Measurements from ENCODE around the gene CISTR.
"Not testable (repeated sequence)": the region's sequence is repeated elsewhere in the genome, so short reads cannot be mapped to it uniquely, and the experiment has no call there.

The CISTR gene

DNA sequence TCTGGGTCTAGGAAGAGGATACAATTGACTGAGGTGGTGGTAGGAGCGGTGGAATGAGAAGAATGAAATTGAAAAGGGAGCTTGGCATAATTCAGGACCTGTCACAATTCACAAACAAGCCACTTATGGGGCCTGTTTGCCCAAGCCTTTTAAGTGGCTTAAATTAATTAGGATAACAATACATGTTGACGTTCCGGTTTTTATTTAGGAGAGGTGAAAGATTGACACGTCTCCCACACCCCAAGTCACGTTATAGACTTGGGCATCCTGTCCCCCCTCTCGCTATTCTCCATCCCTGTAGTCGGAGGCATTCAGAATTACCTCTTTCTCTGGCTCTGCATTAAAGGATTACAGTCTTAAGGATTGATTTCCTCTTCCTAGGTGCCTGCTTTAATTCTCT, 23.6 kb downstream of the CISTR start:
- H3K27me3 ChIP-seq (ENCODE audit: control insufficient read depth, insufficient read depth, low read length) = no peaks in the 10 kb centered on the region
- peak overlapping the region; percentile 74 for H3K4me3 ChIP-seq (ENCODE audit: low read length)
- peaks cover 24% of the 10 kb centered on the region for H3K4me1 ChIP-seq (ENCODE audit: control insufficient read depth, insufficient read depth, low read length)

DNA sequence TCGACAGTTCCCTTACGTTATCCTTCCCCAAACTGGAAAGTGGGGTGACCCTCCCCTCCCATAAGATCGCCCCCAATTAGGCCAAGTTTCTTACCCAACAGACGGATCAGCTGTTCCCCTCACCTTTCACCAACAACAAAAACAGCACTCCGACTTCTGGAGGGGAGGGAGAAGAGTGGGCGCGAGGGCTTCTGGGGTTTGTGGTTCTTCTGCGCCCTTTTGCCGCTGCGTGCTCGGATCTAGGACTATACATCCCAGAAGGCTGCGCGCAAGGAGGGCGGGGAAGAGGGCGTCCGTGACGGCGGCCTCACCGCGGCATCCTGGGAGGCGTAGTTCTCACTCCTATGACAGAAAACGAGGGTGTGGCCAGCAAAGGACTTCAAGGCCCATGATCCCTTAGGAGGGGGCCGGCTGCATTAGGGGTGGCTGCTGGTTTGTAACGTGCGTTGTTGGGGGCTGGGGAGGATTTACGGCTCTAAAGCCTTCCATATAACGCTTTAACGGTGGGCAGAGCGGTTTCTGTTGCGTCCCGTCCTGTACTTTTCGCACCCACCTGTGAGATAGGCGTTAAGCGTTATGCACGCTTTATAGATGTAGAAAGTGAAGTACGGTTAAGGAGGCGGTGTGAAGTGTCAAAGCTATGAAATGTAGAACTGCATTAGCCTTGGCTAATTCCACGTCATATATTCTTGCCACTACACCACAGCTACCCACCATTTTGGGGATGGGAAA, 24.3 kb downstream of the CISTR start, which contains the start of gene CALCOCO1:
Gene CALCOCO1 (minus strand): TSS at position 143 of the 732 bp plus-strand sequence. CDS start 2,210 bp downstream, outside the sequence.
- Histone ChIP-seq H3K27me3 (ENCODE audit: control insufficient read depth, insufficient read depth, low read length) (no peaks in the 10 kb centered on the region), H3K4me2 (ENCODE audit: low read length) (peak within 1 kb of the TSS; percentile 91), H3K9me3 (replicated peaks; ENCODE audit: low read length) (no peaks in the 10 kb centered on the region), H3K4me1 (ENCODE audit: control insufficient read depth, insufficient read depth, low read length) (peaks cover 19% of the 10 kb centered on the region), H3K9ac (ENCODE audit: low read depth, low read length) (peak within 1 kb of the TSS; percentile 82), H3K36me3 (ENCODE audit: insufficient read depth, low read length) (peaks cover 20% of the 10 kb centered on the region), H3K4me3 (ENCODE audit: low read length) (peak within 1 kb of the TSS; percentile 77)

More for the DNA sequence above, 23.6 kb downstream of the CISTR start:
- no peaks in the 10 kb centered on the region for H3K9me3 ChIP-seq (replicated peaks; ENCODE audit: low read length)
- H3K36me3 ChIP-seq (ENCODE audit: insufficient read depth, low read length) = peaks cover 16% of the 10 kb centered on the region
- no peak overlapping the region for H3K9ac ChIP-seq (ENCODE audit: low read depth, low read length)
- H3K4me2 ChIP-seq (ENCODE audit: low read length) = peak overlapping the region; percentile 91

DNA sequence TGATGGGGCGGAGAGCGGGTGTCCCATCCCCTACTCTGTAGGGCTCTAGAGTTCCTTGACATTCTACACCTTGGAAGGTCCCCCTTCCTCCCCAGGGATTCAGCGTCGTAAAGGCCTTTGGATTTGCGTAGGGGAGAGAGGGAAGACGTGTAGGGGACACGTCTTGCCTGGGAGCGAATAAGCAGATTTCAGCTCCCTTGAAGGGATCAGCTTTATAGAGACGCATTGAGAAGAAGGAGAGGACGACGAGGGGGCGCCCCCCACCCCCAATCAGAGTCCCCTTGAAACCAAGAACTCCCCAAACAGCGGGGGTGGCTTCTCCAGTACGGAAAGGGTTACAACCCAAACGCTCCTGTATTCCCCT, 24.9 kb downstream of the CISTR start:
- Histone ChIP-seq H3K9me3 (replicated peaks; ENCODE audit: low read length) (no peaks in the 10 kb centered on the region), H3K36me3 (ENCODE audit: insufficient read depth, low read length) (peaks cover 26% of the 10 kb centered on the region), H3K4me2 (ENCODE audit: low read length) (peak overlapping the region; percentile 88), H3K4me3 (ENCODE audit: low read length) (peak overlapping the region; percentile 77), H3K27me3 (ENCODE audit: control insufficient read depth, insufficient read depth, low read length) (no peaks in the 10 kb centered on the region), H3K9ac (ENCODE audit: low read depth, low read length) (peak overlapping the region; percentile 82), H3K4me1 (ENCODE audit: control insufficient read depth, insufficient read depth, low read length) (peaks cover 19% of the 10 kb centered on the region)

DNA sequence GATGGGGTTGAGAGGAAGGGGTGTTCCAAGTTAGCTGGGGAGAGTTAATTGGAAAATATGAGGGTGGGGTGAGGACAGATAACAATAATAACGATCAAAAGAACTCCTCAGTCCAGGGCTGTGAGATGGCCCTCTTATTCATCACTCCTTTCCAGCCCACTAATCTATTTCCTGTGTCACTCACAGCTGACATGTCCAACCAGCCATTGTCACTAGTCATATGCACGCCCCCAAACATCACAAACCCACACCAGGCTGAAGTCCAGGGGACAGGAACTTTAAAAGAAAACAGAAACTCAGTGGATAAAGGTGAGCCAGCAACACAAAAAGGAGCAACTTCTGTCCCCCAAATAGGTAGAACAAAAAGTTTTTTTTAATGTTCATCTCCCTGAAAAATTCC, 25.4 kb downstream of the CISTR start:
- peak overlapping the region; percentile 77 for H3K4me3 ChIP-seq (ENCODE audit: low read length)
- no peaks in the 10 kb centered on the region for H3K9me3 ChIP-seq (replicated peaks; ENCODE audit: low read length)
- peak overlapping the region; percentile 88 for H3K4me2 ChIP-seq (ENCODE audit: low read length)
- peaks cover 19% of the 10 kb centered on the region for H3K4me1 ChIP-seq (ENCODE audit: control insufficient read depth, insufficient read depth, low read length)
- no peaks in the 10 kb centered on the region for H3K27me3 ChIP-seq (ENCODE audit: control insufficient read depth, insufficient read depth, low read length)
- peaks cover 32% of the 10 kb centered on the region for H3K36me3 ChIP-seq (ENCODE audit: insufficient read depth, low read length)
- peak overlapping the region; percentile 82 for H3K9ac ChIP-seq (ENCODE audit: low read depth, low read length)

DNA sequence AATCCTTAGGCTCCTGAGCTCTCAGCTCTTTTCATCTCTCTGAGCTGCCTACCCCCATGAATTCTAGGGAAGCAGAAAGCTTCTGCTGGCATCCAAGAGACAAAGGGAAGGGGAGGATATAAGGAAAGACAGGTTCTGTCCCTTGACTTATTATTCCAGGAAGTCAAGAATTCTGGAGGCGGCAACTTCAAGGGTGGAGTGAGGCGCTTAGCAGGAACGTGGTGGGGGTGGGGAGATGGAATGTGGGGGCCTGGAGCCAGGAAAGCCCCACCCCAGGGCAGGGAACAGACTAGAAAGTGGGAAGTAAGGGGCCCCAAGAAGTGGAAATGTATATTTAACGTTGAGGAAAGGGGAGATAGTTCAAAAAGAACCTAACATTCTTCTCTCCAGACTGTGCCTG, 26.0 kb downstream of the CISTR start:
- peak overlapping the region; percentile 82 for H3K9ac ChIP-seq (ENCODE audit: low read depth, low read length)

DNA sequence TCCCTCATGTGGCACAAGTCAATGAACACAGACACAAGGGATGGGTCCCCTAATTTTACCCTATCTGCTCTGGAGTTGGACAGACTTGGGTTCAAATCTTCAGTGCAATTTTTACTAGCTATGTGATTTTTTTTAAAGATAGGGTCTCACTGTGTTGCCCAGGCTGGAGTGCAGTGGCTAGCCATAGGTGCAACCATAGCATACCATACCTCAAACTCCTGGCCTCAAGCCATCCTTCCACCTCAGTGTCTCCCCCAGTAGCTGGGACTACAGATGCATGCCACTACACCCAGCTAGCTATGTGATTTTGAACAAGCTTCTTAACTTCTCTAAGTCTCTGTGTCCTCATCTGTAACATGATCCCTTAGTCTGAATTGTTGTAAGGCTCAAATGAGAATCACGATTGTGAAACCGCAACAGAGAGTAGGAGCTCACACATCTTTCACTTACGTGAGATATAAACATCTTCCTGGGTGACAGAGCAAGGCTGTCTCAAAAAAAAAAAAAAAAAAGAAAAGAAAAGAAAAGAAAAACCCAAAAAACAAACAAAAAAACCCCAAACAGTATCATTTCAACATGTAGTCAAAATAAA, 29.2 kb downstream of the CISTR start:
- H3K4me2 ChIP-seq (ENCODE audit: low read length) = no peak overlapping the region
- H3K36me3 ChIP-seq (ENCODE audit: insufficient read depth, low read length) = peaks cover 54% of the 10 kb centered on the region
- H3K4me1 ChIP-seq (ENCODE audit: control insufficient read depth, insufficient read depth, low read length) = peaks cover 14% of the 10 kb centered on the region
- H3K9me3 ChIP-seq (replicated peaks; ENCODE audit: low read length) = no peaks in the 10 kb centered on the region
- no peak overlapping the region for H3K4me3 ChIP-seq (ENCODE audit: low read length)
- no peaks in the 10 kb centered on the region for H3K27me3 ChIP-seq (ENCODE audit: control insufficient read depth, insufficient read depth, low read length)
- no peak overlapping the region for H3K9ac ChIP-seq (ENCODE audit: low read depth, low read length)

More for the DNA sequence above, 26.0 kb downstream of the CISTR start:
- H3K9me3 ChIP-seq (replicated peaks; ENCODE audit: low read length) = no peaks in the 10 kb centered on the region
- peaks cover 19% of the 10 kb centered on the region for H3K4me1 ChIP-seq (ENCODE audit: control insufficient read depth, insufficient read depth, low read length)
- H3K36me3 ChIP-seq (ENCODE audit: insufficient read depth, low read length) = peaks cover 37% of the 10 kb centered on the region
- peak overlapping the region; percentile 77 for H3K4me3 ChIP-seq (ENCODE audit: low read length)
- H3K27me3 ChIP-seq (ENCODE audit: control insufficient read depth, insufficient read depth, low read length) = no peaks in the 10 kb centered on the region
- H3K4me2 ChIP-seq (ENCODE audit: low read length) = peak overlapping the region; percentile 88

DNA sequence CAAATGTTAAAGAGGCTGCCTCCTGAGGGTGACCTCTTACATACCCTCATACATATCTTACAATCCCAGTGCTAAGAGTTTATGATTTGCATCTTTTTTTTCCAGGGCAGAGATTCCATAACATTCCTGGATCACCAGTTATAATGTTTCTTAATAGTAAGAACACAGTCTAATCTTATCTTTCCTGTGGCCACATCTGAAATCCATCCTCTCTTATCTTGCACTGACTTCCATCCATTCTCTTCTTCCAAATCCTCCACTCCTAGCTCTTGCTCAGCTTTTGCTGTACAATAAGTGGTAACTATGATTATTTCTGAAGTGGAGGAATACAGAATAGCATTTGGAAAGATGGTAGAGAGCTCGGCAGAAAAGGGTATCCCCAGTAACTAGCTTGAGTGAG, 30.8 kb downstream of the CISTR start:
- no peaks in the 10 kb centered on the region for H3K27me3 ChIP-seq (ENCODE audit: control insufficient read depth, insufficient read depth, low read length)
- H3K36me3 ChIP-seq (ENCODE audit: insufficient read depth, low read length) = peaks cover 68% of the 10 kb centered on the region
- H3K4me1 ChIP-seq (ENCODE audit: control insufficient read depth, insufficient read depth, low read length) = peaks cover 6% of the 10 kb centered on the region
- no peak overlapping the region for H3K4me3 ChIP-seq (ENCODE audit: low read length)
- no peak overlapping the region for H3K9ac ChIP-seq (ENCODE audit: low read depth, low read length)
- H3K9me3 ChIP-seq (replicated peaks; ENCODE audit: low read length) = no peaks in the 10 kb centered on the region
- no peak overlapping the region for H3K4me2 ChIP-seq (ENCODE audit: low read length)

DNA sequence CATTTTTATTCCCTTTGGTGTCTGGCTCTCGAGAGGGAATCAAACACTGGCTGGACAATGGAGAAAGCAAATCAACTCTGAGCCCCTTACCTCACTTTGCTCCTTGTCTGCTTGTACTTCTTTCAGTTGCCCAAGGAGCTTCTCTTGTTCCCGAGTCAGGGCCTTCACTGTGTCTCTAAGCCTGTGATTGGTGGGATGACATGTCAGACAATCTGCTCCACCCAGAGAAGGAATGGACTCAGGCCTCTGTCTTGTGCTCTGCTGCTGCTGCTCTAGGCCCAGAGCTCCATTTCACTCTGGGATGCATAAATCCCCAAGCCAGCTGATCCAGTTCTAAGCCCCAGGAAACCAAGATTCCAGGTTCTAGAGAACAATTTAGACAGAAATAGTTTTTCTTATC, 32.1 kb downstream of the CISTR start:
- Histone ChIP-seq H3K4me3 (ENCODE audit: low read length) (no peak overlapping the region), H3K4me1 (ENCODE audit: control insufficient read depth, insufficient read depth, low read length) (no peaks in the 10 kb centered on the region), H3K9ac (ENCODE audit: low read depth, low read length) (no peak overlapping the region), H3K27me3 (ENCODE audit: control insufficient read depth, insufficient read depth, low read length) (no peaks in the 10 kb centered on the region), H3K9me3 (replicated peaks; ENCODE audit: low read length) (no peaks in the 10 kb centered on the region), H3K36me3 (ENCODE audit: insufficient read depth, low read length) (peaks cover 76% of the 10 kb centered on the region), H3K4me2 (ENCODE audit: low read length) (no peak overlapping the region)

DNA sequence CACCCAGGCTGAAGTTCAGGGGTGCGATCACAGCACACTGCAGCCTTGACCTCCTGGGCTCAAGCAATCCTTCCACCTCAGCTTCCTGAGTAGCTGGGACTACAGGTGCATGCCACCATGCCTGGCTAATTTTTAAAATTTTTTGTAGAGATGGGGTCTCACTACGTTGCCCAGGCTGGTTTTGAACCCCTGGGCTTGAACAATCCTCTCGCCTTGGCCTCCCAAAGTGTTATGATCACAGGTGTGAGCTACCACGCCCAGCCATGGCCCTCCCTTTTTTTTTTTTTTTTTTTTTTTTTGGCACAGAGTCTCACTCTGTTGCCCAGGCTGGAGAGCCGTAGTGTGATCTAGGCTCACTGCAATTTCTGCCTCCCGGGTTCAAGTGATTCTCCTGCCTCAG, 33.2 kb downstream of the CISTR start:
- not testable (repeated sequence) for H3K27me3 ChIP-seq (ENCODE audit: control insufficient read depth, insufficient read depth, low read length); H3K9ac ChIP-seq (ENCODE audit: low read depth, low read length); H3K4me3 ChIP-seq (ENCODE audit: low read length); H3K4me1 ChIP-seq (ENCODE audit: control insufficient read depth, insufficient read depth, low read length); H3K9me3 ChIP-seq (replicated peaks; ENCODE audit: low read length); H3K4me2 ChIP-seq (ENCODE audit: low read length)
- peaks cover 78% of the 10 kb centered on the region for H3K36me3 ChIP-seq (ENCODE audit: insufficient read depth, low read length)

DNA sequence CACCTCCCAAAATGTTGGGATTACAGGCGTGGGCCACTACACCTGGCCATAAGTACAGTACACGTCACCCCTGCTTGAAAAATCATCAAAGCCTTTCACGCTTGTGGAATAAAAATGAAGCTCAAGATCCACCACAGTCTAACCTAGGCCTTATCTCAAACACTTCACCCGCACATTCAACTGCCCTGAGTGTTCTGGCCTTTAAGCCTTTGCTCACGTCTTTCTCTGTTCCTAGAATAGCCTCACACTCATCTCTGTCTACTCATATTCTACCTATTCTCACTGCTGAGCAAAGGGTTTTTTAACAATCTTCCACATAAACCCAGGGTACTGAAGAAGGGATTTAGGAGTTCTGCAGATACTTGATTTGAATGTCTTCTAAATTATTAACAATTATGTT, 34.5 kb downstream of the CISTR start:
- H3K4me1 ChIP-seq (ENCODE audit: control insufficient read depth, insufficient read depth, low read length) = no peaks in the 10 kb centered on the region
- H3K4me2 ChIP-seq (ENCODE audit: low read length) = no peak overlapping the region
- no peak overlapping the region for H3K4me3 ChIP-seq (ENCODE audit: low read length)
- H3K9me3 ChIP-seq (replicated peaks; ENCODE audit: low read length) = no peaks in the 10 kb centered on the region
- peaks cover 79% of the 10 kb centered on the region for H3K36me3 ChIP-seq (ENCODE audit: insufficient read depth, low read length)
- no peak overlapping the region for H3K9ac ChIP-seq (ENCODE audit: low read depth, low read length)
- no peaks in the 10 kb centered on the region for H3K27me3 ChIP-seq (ENCODE audit: control insufficient read depth, insufficient read depth, low read length)

DNA sequence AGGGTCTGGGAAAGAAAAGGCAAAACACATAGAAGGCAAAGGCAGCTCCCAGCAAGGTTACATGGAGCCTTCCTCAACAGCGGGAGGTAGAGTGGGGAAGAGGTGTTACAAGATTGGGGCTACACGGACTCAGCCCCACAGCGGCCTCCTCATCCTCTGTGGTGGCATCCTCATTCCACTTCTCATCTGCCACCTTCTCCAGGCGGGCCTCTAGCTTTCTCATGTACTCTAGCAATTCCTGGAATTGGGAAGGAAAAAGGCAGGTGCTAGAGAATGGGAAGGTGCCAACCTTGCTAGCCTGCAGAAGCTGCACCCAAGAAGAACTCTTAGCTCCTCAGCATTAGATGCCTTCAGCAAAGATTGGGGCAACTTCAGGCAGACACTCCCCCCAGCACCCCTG, 37.8 kb downstream of the CISTR start:
- Histone ChIP-seq H3K27me3 (ENCODE audit: control insufficient read depth, insufficient read depth, low read length) (peaks cover 16% of the 10 kb centered on the region), H3K9me3 (replicated peaks; ENCODE audit: low read length) (no peaks in the 10 kb centered on the region), H3K4me3 (ENCODE audit: low read length) (no peak overlapping the region), H3K4me2 (ENCODE audit: low read length) (no peak overlapping the region), H3K4me1 (ENCODE audit: control insufficient read depth, insufficient read depth, low read length) (no peaks in the 10 kb centered on the region), H3K36me3 (ENCODE audit: insufficient read depth, low read length) (peaks cover 47% of the 10 kb centered on the region), H3K9ac (ENCODE audit: low read depth, low read length) (no peak overlapping the region)

DNA sequence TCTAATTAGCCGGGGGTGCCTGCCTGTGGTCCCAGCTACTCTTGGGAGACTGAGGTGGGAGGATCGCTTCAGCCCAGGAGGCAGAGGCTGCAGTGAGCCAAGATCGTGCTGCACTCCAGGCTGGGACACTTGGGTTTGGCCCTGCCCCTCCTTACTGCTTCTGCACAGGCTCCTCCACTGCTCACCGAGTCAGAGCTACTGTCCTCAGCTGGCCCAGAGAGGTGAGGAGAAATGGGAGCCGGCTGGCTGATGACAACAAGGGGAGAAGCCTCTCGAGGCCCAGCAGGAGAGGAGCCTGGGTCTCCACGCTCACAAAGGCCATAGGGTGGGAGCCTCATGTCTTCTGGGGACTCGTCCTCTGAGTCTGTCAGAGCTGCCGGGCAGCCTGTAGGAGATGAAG, 38.3 kb downstream of the CISTR start:
- Histone ChIP-seq H3K4me2 (ENCODE audit: low read length) (no peak overlapping the region), H3K9me3 (replicated peaks; ENCODE audit: low read length) (no peaks in the 10 kb centered on the region), H3K4me1 (ENCODE audit: control insufficient read depth, insufficient read depth, low read length) (no peaks in the 10 kb centered on the region), H3K9ac (ENCODE audit: low read depth, low read length) (no peak overlapping the region), H3K27me3 (ENCODE audit: control insufficient read depth, insufficient read depth, low read length) (peaks cover 21% of the 10 kb centered on the region), H3K4me3 (ENCODE audit: low read length) (no peak overlapping the region), H3K36me3 (ENCODE audit: insufficient read depth, low read length) (peaks cover 47% of the 10 kb centered on the region)
